Gastroesophageal sphincter (tissue), 3 donors: ENCODE measurements around the gene GADL1.

Experiments
- POLR2A ChIP-seq, 2 donors: fragments of 450-650 bp; IDR thresholded peaks; one replicate each; pipeline ENCODE4 v1.6.1; 2017; ENCODE audit warnings: antibody characterized with exemption in 2 of 2, mild to moderate bottlenecking in 2 of 2, moderate library complexity in 1 of 2
- TF ChIP-seq, protein P1 (sequence below), 4 experiments: fragments of 200-600 bp in 2 of 4; fragments of 450-650 bp in 2 of 4; sonication (generic) in 1 of 4; IDR thresholded peaks; one replicate each; pipeline ENCODE4 v1.5.1; 2017 to 2019; ENCODE audit warnings: antibody characterized with exemption in 4 of 4, mild to moderate bottlenecking in 2 of 4, moderate library complexity in 2 of 4

DNA sequence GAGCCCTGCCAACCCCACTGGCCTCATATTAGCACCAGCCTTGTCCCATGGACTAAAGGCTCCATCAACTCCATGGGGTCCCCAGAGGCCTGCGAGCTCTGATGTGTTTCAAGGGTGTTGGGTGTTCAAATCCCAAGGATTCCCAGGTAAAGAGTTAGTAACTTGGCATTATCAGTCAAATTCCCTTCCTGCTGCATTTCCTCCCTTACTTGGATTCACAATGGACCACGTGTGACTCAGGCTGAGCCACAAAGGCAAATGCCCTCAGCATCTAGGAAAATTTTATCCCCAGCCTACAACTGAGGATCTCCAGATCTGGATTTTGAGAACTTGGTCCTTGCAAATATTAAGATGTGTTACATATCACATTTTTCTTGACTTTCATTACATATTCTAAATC lies 58.8 kb downstream of the GADL1 start:
- TF ChIP-seq, protein P1, sequence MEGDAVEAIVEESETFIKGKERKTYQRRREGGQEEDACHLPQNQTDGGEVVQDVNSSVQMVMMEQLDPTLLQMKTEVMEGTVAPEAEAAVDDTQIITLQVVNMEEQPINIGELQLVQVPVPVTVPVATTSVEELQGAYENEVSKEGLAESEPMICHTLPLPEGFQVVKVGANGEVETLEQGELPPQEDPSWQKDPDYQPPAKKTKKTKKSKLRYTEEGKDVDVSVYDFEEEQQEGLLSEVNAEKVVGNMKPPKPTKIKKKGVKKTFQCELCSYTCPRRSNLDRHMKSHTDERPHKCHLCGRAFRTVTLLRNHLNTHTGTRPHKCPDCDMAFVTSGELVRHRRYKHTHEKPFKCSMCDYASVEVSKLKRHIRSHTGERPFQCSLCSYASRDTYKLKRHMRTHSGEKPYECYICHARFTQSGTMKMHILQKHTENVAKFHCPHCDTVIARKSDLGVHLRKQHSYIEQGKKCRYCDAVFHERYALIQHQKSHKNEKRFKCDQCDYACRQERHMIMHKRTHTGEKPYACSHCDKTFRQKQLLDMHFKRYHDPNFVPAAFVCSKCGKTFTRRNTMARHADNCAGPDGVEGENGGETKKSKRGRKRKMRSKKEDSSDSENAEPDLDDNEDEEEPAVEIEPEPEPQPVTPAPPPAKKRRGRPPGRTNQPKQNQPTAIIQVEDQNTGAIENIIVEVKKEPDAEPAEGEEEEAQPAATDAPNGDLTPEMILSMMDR (IDR thresholded peaks at IDR 0.05), result no peak
- TF ChIP-seq POLR2A (IDR thresholded peaks at IDR 0.05), result no peak
